CD4-positive, alpha-beta T cell treated with Interferon gamma for 1 hour (primary cell): Measurements from ENCODE around the gene CDHR3.
A peak's percentile ranks its signal among the peaks of the same experiment; 100 is the strongest.

Experiments used
- DNase-seq: peaks from one replicate; pipeline ENCODE4 v3.0.0-alpha.2; 2020

CDHR3 gene

DNA sequence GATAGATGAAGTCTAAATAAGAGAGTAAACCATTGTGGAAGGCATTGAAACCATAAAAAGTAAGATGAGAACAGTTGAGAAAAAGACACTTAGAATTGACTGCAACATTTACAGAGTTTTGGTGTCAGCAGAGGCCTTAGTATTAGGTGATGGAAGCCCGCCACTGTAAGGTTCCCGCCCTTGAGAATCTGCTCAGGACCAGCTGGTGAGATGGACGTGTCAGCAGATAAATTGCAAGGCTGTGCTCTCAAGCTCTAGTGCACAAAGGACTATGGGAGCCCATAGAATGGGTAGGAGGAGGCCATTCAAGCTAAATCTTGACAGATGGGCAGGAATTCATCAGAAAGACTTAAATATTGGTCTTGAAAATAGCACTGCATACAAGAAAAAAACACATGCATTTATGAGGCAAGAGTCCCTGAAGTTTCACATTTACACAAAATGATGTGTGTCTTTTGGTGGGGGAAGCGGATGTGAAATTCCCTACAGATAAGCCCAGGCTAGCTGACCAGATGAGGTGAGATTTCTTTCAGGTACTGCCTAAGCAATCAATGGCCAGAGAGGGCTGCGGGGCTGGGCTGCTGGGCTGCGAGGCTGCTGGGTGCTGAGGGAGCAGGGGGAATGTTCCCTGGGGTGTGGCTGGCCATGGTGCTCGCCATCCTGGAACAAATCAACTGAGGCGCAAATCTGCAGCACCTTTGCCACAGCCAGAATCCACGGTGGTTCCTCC, 106.6 kb downstream of the CDHR3 start:
- DNase-seq, result no peak

DNA sequence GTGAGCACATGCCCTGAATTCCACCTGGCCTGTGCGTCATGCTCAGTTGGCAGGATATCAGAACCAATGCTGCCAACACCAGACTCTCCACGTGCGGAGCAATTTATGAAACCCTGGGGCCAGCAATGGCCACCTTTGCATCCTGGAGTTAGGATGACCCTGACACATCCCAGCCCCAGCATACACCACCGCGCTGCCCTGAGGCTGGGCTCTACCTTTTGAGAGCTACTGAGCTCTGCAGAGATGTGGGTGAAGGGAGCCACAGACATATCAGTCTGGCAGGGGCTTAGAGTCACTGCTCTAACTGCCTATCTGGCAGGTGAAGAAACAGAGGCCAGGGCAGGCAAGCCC, 107.1 kb downstream of the CDHR3 start:
- no peak for DNase-seq

DNA sequence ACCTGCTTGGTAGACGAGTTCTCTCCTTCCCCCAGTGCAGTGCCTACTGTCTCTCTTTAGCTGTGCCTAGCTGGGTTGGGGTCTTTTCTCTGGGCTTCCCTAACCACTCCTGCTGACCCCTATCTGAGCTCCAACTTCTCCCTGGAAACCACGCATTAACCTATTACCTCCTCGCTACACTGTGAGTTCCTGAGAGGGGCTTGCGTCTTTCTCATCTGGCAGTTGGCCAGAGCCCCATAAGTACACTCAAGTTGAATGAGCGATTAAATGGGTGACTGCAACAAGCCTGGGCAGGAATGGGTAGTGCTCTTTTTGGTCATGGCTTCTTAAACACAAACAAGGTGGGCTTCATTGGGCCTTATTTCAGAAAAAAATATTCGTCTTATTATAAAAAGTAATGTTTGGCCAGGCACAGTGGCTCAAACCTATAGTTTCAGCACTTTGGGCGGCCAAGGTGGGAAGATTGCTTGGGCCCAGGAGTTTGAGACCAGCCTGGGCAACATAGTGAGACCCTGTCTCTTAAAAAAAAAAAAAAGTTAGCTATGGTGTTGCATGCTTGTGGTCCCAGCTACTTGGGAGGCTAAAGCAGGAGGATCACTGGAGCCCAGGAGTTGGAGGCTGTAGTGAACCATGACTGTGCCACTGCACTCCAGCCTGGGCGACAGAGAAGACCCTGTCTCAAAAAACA, 107.6 kb downstream of the CDHR3 start:
- no peak for DNase-seq

DNA sequence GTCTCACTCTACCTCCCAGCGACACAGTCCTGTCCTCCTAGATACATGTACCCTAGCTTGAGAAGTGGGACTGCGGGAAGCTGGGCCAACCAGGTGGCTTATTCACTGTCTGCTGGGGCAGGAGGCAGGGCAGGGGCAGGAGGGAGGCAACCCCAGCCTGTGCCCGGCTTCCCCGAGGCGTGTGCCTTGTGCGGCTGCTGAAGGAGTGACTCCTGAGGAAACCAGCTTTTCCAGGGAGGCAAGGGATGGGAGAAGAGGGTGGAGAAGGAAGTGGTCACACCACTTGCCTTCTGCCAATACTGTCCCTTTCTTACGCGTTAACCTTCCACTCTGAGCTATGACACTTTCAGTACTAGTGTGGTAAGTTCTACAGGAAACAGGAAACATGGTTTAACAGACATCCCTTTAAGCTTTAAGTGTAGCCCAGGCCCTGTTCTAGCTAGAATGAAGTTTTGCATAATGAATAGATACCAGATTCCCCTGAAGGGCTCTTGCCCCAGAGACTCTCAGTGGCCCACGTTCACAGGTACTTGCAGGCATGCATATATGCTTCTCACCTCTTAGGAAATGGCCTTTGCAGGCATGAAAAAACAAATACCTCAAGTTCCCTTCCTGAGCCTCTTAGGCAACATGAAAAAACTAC, 108.4 kb downstream of the CDHR3 start:
- DNase-seq, result peak; percentile 37

DNA sequence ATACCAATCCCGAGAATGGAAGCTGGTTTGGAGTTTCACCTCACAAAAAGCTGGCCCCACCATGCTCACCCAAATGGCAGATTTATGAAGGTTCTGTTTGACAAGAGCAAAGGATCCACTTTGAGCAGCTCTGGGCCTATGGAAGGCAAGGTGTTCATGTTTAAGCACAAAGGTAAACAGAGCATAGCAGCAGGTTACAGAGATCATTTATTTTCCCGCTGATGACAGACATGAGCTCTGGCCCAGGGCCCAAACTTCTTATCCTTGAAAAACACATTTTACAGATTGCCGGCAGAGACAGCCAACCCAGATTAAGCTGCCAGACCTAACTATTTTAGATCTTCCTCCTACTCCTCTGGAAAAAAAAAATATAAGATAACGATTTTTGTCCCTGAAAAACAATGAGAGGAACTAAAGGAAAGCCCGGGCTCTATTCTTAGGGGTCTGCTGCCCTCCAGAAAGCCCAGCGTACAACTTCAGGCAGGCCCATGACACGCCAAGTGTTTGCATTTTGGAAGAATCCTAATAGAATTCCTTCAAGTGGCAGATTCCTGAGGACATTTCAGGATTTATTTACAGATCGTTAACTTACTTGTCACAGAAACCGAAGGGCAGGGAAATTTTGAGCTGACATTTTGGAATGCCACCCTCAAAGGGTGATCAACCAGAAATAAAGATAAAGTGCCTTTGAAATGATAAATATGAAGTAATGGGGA, 109.1 kb downstream of the CDHR3 start:
- DNase-seq, result no peak

DNA sequence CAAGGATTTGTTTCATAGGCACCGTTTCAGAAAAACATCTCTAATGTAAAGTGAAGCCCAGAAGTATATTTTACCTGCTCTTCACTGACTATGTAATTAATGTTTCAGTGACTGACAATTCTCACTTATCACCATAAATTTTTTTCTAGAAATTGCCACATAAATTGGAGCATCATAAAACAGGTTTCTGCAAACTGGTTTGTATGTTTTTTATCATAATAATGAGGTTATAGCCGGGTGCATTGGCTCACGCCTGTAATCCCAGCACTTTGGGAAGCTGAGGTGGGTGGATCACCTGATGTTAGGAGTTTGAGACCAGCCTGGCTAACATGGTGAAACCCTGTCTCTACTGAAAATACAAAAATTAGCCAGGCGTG, 109.6 kb downstream of the CDHR3 start:
- DNase-seq, result no peak

DNA sequence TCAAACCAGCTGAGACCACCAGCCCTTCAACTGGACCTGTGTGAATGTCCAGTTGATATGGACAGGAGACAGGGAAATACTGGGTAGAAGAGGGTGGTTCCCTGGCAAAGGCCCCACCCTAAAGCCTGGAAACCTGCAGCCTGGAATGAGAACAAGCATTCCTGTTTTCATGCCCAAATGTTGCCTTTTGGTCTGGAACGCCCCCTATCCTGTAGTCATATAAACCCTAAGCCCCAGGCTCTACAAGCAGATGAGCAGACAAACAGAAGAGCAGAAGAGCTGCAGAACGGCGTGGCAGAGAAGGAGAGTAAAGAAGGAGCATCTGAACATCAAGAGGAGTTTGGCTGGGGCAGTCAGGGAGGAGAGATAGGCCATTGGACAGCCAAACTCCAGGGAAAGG, 110.6 kb downstream of the CDHR3 start:
- DNase-seq, result no peak

DNA sequence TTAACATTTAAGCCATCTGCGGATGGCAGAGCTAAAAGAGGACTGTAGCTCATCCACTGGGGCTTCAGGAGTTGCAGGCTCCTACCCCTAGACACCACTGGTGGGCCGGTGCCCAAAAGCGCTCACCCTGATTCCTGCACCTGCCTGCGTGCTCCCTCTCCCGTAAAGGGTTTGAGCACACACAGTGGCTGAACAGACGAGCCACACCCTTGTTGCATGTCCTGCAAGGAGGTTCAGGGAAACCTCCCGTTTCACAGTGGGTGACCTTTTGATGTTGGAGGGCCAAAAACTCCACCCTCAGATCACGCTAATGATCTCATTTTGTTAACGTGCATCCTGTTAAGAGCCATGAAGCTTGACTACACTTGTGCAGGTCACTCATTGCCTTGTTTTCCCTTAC, 111.2 kb downstream of the CDHR3 start:
- no peak for DNase-seq

DNA sequence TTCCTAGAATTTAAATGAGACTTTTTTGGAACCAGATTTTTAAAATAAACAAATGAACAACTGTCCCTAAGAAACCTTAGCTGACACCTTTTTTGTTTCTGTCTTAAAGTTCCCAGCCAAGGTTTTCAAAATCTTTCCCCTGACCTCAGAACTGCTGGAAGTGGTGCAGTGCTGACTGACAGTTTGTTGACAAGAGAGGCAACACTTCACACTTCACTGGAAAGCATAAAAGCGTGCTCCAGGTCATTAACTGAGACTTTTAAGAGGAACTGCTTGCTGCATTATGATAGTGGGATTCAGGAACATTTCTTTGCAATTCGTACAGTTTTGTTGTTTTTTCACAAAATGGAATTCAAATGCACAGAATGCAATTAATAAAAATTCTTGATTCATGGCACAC, 112.9 kb downstream of the CDHR3 start:
- no peak for DNase-seq

DNA sequence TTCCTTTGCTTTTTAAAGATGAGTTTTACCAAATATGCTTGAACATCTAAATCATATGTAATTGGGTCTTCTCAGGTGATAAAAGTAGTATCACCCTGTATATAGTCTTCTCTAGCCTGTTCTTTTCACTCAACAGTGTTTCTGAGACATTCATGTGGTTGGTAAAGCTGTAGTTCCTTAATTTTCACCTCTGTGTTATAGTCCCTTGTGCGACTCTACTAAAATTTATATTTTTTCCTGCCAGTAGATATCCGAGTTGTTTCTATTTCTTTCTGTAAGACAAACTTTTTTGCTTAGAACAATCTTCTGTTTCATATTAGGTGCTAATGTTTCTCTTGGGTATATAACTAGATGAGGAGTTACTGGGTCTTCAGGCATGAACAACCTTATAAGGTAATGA, 113.5 kb downstream of the CDHR3 start:
- DNase-seq, result no peak

DNA sequence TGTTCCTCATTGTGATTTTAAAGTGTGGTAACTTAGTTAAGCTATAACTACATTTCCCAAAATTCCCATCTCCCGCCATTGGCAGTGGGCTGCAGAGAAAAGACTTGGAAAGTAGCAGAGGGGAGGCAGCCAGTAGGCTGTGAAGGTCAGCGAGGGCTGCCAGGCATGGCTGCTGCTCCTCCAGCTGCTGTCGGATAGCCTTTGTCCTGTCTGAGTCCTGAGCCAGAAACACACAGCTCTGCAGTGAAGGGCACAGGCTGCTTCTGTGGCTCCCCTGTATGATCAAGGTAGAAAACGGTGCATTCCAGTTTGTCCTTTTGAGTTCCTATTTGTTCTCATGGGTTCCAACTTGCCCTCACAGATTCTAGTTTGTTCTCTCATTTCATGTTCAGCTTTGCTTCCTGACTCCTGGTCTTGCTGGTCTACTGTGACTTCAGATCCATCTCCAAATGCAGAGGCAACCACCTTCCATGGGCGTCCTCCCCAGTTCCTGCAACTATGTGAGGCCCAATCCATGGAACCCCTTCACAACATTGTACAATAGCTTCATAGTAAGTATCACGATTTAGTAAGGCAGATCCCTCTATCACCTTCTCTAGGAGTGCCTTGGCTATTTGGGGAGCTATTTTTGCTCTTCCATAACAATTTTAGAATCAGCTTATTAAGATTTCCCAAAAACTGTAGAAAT, 117.4 kb downstream of the CDHR3 start:
- DNase-seq, result no peak

DNA sequence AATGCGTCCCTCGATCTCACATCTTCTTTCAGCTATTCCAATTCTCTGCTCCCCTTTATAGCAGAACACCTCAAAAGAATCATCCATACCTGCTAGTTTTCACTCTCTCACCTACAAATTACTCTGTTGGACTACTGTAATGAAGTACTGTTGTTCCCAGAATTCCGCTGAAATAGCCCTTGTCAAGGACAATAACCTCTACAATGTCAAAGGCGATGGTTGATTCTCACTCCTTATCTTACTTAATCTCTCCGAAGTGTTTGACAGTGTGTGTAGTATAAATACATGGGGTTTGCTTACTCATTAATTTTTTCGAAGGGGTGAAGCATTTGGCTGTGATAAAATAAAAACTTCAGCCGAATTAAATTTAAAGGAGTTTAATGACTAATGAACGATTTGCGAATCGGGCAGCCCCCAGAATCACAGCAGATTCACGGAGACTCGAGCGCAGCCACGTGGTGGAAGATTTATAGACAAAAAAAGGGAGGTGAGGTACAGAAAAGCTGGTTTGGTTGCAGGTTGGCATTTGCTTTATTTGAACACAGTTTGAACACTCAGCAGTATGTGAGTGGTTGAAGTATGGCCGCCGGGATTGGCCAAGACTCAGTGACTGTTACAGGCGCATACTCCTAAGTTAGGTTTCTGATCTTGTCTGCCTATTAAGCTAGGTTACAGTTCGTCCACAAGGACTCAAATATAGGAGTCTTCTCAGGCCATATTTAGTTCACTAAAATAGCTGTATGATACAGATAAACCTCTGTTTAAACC, 119.2 kb downstream of the CDHR3 start:
- DNase-seq, result no peak
